Skeletal muscle cell (primary cell): ENCODE measurements around the gene LAMTOR2.

Experiments
- DNase-seq: peaks from one replicate; pipeline ENCODE4 v3.0.0-alpha.2; 2010; ENCODE audit warnings: low read depth
- H3K4me3 ChIP-seq: 2 replicates; pipeline ENCODE4 v1.5.1; 2011; ENCODE audit warnings: low read depth, mild to moderate bottlenecking, control low read depth, low read length, moderate library complexity

The LAMTOR2 gene

DNA sequence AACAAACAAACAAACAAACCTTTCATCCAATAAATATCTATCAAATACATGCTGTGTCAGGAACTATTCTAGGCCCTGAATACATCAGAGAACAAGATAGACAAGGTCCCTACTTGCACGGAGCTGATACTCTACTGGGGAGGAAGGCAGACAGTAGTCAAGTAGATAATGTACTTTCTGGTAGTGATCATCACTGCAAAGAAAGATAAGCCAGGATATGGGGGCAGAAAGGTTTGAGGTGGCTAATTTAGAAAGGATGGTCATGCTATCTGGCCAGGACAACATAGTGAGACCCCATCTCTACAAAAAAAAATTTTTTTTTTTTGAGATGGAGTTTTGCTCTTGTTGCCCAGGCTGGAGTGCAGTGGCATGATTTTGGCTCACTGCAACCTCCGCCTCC is 37.0 kb downstream of the LAMTOR2 start:
- DNase-seq: no peak
- no peak overlapping the region for H3K4me3 ChIP-seq

DNA sequence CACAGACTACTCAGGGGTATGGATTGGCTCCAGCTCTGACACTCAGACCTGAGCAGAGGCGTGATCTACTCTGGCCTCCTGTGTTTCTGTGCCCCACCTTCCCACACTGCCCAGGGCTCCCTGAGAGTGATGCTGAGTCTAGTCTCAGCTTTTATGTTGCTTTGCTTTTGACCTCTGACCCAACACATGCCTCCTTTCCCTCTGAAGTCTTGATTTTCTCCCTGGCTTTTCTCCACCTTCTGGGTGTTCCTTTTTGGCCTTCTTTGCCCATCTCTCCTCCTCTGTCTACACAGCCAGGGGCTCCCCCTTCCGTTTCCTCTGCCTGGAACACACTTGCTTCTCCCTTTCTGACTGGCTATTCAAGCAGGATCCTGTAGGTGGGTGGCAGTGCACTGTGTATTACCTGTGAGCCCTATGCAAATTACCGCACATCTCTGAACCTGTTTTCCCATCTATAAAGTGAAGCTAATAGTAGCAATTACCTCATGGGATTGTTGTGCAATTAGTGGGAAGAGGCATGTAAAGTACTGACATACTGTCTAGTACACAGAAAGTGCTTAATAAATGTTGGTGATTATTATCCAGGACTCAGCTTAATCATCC is 41.4 kb downstream of the LAMTOR2 start:
- DNase-seq: no peak
- H3K4me3 ChIP-seq: no peak overlapping the region

DNA sequence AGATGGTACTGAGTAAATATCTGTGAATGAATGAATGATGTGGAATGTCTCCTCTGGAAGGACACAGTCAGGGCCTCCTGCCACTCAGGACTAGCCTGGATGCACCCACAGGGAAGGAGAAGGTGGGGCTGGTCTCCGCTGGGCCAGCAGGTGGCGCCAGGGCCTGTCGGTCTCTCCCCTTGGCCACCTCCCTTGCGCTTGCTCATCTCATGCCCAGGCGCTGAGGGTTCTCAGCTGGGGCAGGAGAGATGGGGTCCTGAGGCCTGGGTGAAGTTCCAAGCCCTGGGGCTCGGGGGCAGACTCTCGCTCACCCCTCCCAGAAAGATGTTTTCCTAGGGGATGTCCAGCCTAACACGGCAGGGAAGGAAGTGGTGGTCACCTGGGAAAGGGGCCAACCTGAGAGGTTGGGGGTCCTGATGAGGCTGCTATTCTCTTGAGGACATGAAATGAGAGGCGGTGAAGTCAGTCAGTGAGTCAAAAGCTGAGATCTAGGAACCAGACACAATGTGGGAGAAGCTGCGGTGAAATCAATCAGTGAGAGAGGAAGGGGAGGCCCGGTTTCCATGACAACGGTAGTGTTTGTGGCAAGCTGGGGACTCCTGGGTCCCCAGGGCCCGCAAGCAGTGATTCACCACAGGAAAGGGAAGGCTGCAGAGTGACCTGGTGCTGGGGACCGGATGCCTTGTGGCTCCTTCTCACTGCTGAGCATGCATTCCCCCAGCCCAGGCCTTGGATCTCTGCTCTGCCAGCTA is 42.2 kb downstream of the LAMTOR2 start:
- H3K4me3 ChIP-seq: no peak overlapping the region
- DNase-seq: no peak

DNA sequence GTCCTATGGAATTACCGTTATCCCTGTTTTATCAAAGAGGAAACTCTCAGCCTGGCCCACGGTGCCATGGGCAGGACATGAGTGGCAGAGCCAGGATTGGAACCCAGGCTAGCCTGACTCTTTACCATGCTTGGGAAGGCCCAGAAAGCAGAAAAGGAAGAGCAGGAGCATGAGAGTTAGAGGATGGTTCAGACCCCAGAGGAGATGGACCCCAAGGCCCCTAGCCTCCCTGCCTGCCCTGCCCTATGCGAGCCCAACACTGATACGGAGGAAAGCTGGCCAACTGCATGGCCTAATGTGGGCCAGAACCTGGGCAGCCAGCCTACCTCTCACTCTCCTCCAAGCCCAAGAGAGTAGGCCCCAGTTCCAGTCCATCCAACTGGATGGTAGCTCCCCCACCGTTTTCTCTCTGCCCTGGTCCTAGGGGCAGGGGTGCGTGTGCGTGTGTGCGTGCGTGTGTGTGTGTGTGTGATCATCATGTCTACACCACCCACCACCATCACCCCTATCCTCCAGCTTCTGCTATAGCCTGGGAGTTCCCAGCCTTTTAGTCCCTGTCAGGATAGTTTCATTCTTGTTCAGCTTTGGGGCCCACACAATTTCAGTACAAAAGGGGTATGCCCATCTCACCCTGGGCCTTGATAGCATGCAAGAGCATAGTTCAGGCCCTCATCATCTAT is 43.1 kb downstream of the LAMTOR2 start:
- no peak overlapping the region for H3K4me3 ChIP-seq
- no peak for DNase-seq

DNA sequence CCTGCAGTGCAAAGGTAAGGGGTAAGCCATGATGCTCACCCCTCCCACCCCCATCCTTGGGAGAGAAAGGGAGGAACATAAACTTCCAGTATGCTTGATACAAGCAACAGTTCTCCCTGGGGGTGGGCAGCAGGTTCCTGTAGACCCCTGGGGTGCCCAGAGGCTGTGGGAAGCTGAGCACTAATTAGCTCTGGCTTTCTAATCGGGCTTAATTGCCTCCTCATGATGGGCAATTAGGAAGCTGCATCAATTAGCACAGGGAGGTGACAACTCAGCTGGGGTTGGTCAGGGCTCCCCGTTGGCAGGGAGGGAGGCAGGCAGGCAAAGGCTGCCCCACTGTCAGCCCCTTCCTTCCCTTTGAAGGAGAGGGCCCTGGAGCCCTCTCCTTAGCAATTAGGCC is 44.2 kb downstream of the LAMTOR2 start:
- H3K4me3 ChIP-seq: no peak overlapping the region
- DNase-seq: no peak

DNA sequence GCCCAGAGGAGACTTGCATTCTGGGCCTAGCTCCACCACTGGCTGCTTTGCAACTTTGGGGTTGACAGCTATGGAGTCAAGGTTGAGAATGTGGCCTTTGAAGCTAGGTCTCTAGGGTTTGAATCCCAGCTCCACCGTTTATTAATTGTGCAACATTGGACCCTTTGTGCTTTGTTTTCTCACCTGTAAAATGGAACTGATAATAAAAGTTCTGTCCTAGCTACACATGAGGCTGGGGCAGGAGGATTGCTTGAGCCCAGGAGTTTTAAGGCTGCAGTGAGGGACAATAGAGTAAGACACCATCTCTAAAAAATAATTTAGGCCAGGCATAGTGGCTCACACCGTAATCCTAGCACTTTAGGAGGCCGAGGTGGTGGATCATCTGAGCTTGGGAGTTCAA is 44.7 kb downstream of the LAMTOR2 start:
- DNase-seq: no peak
- no peak overlapping the region for H3K4me3 ChIP-seq

DNA sequence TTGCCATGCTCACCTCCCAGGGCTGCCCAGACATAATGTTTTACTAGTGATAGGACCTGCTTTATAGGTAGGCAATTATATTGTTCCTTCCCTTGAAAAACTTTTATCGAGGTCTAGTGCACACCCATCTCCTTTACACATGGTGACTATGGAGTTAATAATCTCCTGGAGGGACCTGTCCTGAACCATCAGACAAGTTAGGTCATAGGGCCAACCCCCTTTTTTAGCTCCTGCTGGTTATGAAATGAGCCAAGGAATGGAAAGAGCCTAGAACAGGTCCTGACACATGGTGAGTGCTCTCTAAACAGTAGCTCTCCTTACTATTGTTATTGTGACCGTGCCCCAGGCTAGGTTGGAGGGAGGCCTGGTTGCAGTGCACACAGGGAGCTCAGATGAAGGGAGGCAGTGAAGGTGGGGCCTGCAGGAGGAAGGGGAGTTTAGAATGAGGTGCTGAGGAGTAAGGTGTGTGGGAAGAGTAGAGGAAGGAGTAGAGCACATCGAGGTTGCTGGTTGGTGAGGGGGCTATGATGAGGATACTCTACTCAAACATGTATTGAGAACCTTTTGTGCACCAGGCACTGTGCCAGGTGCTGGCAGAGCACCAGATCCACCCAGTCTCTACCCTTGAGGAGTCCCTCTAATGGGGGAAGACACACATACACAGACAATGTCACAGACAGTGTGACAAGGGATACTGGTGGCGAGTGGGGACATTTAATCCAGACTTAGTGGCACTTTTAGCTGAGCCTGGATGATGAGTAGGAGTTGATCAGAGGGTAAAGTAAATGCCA is 45.8 kb downstream of the LAMTOR2 start:
- no peak overlapping the region for H3K4me3 ChIP-seq
- DNase-seq: no peak

DNA sequence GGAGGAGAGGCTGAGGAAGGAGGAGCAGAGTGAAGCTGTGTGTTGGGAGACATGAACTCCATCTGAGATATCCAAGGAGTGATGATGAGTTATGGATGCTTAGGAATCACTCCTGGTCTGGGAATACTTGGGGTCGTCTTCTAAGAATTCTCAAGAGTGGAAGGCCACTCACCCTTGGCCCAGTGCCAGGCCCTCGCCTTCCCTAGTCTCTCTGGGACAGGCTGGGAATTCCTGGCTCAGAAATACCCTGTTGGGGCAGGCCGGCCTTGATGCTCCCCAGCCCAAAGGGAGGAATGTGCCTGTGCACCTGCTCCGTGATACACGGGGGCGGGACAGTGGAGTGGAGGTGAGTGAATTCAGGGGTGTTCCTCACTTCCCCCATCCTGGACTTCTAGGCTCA is 47.3 kb downstream of the LAMTOR2 start:
- H3K4me3 ChIP-seq: no peak overlapping the region
- DNase-seq: no peak

DNA sequence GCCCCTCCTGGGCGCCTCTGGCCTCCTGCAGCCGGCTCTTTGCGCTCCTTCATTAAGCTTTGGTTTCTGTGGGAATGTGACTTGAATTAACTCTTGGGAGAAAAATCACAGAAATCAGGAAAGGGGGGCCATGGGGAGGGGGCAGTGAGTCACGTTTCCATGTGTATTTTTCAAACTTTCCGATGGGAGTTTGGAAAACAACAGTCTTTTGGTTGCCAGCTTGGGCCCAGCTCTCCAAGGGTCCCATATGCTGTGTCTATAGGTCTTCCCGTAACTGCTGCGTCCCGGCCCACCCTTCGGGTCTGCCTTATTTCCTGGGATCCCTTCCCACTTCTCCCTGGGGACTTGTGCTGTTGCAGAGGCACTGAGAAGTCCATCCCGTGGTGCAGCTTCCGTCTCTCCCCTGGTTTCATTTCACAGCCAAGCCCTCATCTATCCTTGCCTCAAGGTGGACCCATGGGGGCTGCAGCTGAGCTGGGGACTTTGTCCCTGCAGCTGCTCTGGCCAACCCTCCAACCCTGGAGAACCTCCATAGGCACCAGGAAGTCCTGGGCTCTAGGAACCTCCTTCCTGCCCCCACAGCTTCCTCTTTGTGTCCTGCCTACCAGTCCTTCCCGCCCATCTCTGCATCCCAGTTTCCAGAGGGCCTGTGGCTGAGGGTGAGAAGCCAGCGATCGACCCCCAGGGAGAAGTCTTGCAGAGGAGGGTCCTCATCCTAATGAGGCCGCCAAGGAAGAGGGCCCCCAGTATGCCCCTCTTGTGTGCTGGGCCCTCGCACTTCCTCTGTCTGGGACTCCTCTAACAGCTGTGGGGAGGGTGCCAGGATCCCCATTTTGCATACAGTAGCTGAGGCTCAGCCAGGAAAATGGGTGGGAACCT is 48.3 kb downstream of the LAMTOR2 start:
- no peak overlapping the region for H3K4me3 ChIP-seq
- no peak for DNase-seq

DNA sequence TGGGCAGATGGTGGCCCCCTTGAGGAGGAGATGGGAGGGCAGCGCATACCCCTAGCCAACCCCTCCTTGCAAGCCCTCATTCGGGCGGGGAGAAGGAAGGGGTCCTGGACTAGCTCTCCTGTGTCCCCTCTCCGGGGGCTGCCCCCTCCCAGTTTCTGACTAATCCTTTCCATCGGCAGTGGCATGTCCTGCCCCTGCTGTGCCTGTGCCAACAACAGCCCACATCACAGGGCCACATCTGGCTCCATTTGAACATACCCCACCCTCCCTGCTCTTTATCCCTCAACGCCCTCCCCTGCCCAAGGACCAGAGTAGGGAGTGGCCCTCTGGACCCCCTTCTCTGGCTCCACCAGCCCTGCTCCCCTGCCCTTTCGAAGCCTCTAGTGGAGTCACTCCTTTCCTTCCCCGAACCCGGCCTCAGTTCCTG is 49.0 kb downstream of the LAMTOR2 start:
- H3K4me3 ChIP-seq: no peak overlapping the region
- DNase-seq: no peak

DNA sequence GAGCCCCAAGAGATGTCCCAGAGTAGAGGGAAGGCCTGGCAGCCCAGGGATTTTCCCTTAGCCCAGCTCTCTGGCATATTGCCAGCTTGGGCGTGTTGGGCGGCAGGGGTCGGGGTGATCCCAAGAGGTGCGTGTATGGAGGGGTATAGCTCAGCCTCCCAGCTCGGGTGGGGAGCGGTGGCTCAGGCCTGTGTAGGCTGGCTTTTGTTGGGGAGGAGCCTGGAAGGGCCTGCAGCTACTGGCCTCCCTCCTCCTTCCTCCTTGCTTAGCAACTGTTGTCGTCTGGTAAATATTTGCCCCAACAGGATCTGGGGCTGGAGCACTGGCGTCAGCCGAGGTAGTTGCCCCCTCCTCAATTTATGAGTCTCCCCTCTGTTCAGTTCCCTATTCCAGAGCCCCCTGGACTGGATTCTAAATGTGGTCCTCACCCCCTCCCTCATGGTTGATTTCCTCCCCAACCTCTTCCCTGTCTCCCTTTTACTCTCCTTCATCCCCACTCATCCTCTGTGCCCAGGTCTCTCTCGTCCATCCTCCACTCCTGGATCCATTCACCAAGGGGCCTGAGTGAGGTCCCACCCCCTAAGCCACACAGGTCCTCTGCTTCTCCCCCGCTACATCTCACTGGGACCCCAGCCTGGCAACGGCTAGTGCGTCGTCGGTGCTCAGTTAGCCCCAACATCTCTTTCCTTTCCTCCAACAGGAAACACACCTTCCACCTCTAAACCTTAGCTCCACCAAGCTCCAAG is 49.7 kb downstream of the LAMTOR2 start:
- peak; percentile 64 for DNase-seq

DNA sequence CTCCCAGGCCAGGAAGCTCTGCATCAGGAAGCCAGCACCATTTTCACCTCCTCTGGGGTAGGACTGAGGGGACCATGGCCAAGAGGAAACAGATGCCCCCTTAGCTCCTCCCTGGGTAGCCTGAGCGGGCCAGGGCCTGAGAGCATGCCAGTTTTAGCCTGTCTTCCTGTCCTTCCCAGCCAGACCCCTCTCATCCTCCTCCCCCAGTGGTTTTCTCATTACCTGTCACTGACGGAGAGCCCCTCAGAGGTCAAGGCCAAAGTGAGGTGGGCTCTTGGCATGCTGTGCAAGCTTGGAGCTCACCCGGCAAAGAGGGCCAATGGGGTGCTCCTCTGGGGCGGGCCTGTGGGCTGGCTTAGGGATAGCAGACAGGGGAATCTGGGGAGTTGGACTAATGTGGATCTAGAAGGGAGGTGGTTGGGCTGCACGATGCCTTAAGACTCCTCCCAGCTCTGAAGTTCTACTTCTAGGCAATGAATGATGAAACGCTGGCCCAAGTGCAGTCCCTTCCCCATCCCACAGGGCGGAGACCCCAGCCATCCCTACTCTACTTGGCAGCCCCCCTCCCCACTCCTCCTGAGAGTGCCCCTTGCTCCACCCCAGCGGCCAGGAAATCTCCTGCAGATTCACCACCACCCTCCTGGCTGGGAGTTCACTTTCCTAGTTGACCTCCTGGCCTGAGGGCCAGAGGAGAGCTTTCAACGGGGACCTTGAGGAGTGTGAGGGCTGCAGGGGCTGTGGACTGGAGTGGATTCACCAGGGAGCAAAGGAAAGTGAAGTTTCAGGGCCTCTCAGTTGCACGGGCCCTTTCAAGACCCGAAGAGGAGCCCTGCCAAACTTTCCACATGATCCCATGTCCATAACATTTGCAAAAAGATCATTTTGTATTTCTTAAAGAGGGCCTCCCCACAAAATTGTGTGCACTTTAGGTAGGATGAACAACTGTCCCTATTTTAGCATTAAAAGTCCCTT is 50.6 kb downstream of the LAMTOR2 start:
- DNase-seq: no peak
- H3K4me3 ChIP-seq: no peak overlapping the region

More for the DNA sequence above, 49.7 kb downstream of the LAMTOR2 start:
- H3K4me3 ChIP-seq: no peak overlapping the region

DNA sequence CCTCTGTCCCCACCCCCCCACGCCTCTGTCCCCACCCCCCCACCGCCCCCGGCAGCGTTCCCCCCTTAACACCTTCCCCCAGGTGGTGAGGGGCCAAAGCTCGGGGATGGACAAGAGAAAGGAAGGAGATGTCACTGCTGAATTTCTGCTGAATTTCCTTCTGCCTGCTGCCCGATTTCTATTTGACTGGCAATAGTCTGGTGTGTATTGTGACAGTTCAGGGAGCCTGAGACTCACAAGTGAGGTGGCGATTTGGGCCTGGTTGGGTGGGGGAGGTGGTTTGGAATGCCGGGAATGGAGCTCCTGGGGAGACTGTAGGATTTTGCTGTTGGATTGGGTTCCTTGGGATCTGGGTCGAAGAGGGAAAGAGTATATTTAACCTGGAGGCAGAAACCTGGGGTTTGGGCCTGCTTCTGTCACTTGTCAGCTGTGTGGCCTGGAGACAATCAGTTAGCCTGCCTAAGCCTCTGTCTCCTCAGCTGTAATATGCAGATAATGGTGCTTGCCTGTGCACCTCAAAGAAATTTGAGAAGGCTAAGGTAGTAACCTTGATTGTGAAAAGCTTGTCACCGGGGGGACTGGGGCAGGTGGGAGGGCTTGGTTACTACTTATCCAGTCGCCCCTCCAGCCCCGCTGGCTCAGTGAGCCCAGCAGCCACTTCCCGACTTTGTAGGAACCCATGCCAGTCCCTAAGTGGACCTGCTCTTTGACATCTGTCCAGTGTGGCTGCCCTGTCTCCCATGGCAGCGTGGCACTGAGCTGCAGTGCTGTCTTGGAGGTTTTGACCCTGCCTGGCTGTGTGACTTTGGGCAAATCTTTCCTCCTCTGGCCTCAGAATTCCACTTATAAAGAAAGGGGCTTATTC is 52.3 kb downstream of the LAMTOR2 start:
- DNase-seq: no peak
- H3K4me3 ChIP-seq: peak overlapping the region; percentile 1

DNA sequence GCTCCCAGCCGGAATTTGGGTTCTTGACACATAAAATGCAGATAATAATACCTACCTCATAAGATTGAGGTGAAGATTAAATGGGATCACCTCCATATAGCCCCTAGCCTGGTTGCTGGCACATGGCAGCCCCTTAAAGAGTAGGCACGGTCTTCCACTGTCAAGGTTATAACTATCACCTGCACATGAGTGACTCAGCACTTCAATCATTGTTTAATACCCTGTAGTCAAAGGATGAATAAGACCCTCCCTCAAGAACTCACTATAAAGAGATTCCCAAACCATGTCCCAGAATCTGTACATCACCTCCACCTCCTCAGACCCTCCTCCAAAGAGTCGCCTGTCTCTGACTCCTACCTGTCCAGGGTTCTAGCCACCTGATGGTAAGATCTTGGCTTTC is 53.5 kb downstream of the LAMTOR2 start:
- no peak overlapping the region for H3K4me3 ChIP-seq
- no peak for DNase-seq
